Esophagus muscularis mucosa (tissue), 3 donors: ENCODE results near the gene MAD1L1.

ENCODE experiments used
- CTCF ChIP-seq, 3 experiments: fragments of 200-600 bp in 2 of 3; fragments of 450-650 bp in 1 of 3; sonication (generic) in 2 of 3; IDR thresholded peaks; one replicate each; pipeline ENCODE4 v1.5.1; 2017 to 2019; ENCODE audit warnings: antibody characterized with exemption in 3 of 3, mild to moderate bottlenecking in 2 of 3, moderate library complexity in 1 of 3
- EP300 ChIP-seq: sonication (generic); formaldehyde crosslinking; IDR thresholded peaks from one replicate; pipeline ENCODE4 v1.6.1; 2017; ENCODE audit warnings: antibody characterized with exemption

- TF ChIP-seq EP300 (no peak), CTCF (IDR thresholded peaks at IDR 0.05) (no peak)
Measured at GRCh38 chr7:1924258-1924817, 308.4 kb downstream of the MAD1L1 start.
